Measurements from ENCODE around the gene TNFRSF25. TPM values are rescaled to one million over a fixed set of nuclear protein-coding genes. Genes with fewer than 3 reads are reported as not detected.
"Not testable (repeated sequence)": the region's sequence is repeated elsewhere in the genome, so short reads cannot be mapped to it uniquely, and the experiment has no call there.

TNFRSF25 gene
- total and polyA plus RNA-seq, 2 of the 8 experiments (the other 6 are each of a cell fraction or from before 2014, with no cell fraction given) = 10.7 to 19.5 TPM

- H3K4ac ChIP-seq (replicated peaks; ENCODE audit: insufficient read length, low read depth, low read length); H3K4me2 ChIP-seq (ENCODE audit: insufficient read depth in 1 of 2, low read depth in 2 of 2, low read length in 2 of 2); H4K5ac ChIP-seq (ENCODE audit: insufficient read length, low read depth, low read length); H2AFZ ChIP-seq (ENCODE audit: low read length); H3K23me2 ChIP-seq (ENCODE audit: low read depth, low read length); FAIRE-seq; H2BK5ac ChIP-seq (ENCODE audit: low read depth, low read length); H3K9me3 ChIP-seq (ENCODE audit: insufficient read depth in 2 of 2, low read depth in 1 of 2, low read length in 1 of 2); DNase-seq (ENCODE audit: low read depth in 1 of 2, low spot score in 2 of 2); H3K56ac ChIP-seq (replicated peaks; ENCODE audit: insufficient read length, low read depth, low read length); H2AK5ac ChIP-seq (ENCODE audit: low read depth, low read length); H3K18ac ChIP-seq (ENCODE audit: extremely low read depth, low read length); H3K14ac ChIP-seq (ENCODE audit: insufficient read length); H2BK120ac ChIP-seq (replicated peaks; ENCODE audit: low read depth, low read length); H4K20me1 ChIP-seq (replicated peaks in 1 of 2; ENCODE audit: control insufficient read depth in 1 of 2, insufficient read depth in 2 of 2, low read length in 2 of 2); H3K23ac ChIP-seq (ENCODE audit: insufficient read length); H2BK15ac ChIP-seq (ENCODE audit: low read length); H3K79me2 ChIP-seq (ENCODE audit: control insufficient read depth in 1 of 2, insufficient read depth in 2 of 2, low read length in 2 of 2); H3K36me3 ChIP-seq (ENCODE audit: control insufficient read depth in 2 of 4, insufficient read depth in 4 of 4, low read length in 3 of 4); H3K9ac ChIP-seq (replicated peaks in 1 of 4; ENCODE audit: extremely low read depth in 1 of 4, low read depth in 3 of 4, low read length in 3 of 4); H4K8ac ChIP-seq (ENCODE audit: extremely low read depth, insufficient read depth, low read length); H4K91ac ChIP-seq (replicated peaks; ENCODE audit: insufficient read length, low read length); H2BK12ac ChIP-seq (ENCODE audit: low read depth, low read length); H3K79me1 ChIP-seq (ENCODE audit: low read depth, low read length); H2BK20ac ChIP-seq (ENCODE audit: low read length); H3K27ac ChIP-seq (ENCODE audit: low read depth, low read length); H3K4me3 ChIP-seq (ENCODE audit: extremely low read depth in 1 of 4, insufficient read depth in 2 of 4, low read depth in 3 of 4, low read length in 4 of 4): not testable (repeated sequence)
- H3K27me3 ChIP-seq (replicated peaks in 1 of 4; ENCODE audit: control insufficient read depth in 3 of 4, extremely low read depth in 1 of 4, insufficient read depth in 3 of 4, low read length in 3 of 4) = peaks cover 25 to 39% (median 36%) of the 10 kb centered on the region in 4 experiments
- WGBS, 2 experiments (ENCODE audit: extremely low coverage in 1 of 2, insufficient coverage in 1 of 2, insufficient read length in 1 of 2, insufficient replicate concordance in 2 of 2, low coverage in 1 of 2, low lambda C conversion rate in 2 of 2, missing lambda C conversion rate in 1 of 2) = 95% methylated on average over 4 of the region's 6 CpGs; no CpG with 5 or more reads in 1 of the 2 experiments
- ChIA-PET POLR2A (ENCODE audit: partially characterized antibody) (interaction anchor here (1.8 kb wide), 1 partner anchor 12 kb away, joined by 4 read pairs; no protein-coding TSS in a partner anchor), CTCF (ENCODE audit: partially characterized antibody) (interaction anchor here (0.9 to 2.9 kb wide), 5 partner anchors 9 to 182 kb away, joined by 3 to 11 read pairs (median 3); no protein-coding TSS in a partner anchor)
- peaks cover 0 to 24% (median 9%) of the 10 kb centered on the region in 4 experiments; a peak in 5 of 7 replicates for H3K4me1 ChIP-seq (replicated peaks in 1 of 4; ENCODE audit: control insufficient read depth in 3 of 4, insufficient read depth in 4 of 4, low read length in 3 of 4)
Observed at GRCh38 chr1:6428453-6428852, 37.5 kb downstream of the TNFRSF25 start.

All from H1 (cell line).